Measurements from ENCODE around the gene AGPAT3.

The AGPAT3 gene

GRCh38 chr21:43997766-43998742 is 133.0 kb downstream of the AGPAT3 start:
- no peak for DNase-seq (ENCODE audit: low read depth)

- no peak for DNase-seq (ENCODE audit: low read depth)
Measured at GRCh38 chr21:44000360-44000759, 135.3 kb downstream of the AGPAT3 start.

DNA sequence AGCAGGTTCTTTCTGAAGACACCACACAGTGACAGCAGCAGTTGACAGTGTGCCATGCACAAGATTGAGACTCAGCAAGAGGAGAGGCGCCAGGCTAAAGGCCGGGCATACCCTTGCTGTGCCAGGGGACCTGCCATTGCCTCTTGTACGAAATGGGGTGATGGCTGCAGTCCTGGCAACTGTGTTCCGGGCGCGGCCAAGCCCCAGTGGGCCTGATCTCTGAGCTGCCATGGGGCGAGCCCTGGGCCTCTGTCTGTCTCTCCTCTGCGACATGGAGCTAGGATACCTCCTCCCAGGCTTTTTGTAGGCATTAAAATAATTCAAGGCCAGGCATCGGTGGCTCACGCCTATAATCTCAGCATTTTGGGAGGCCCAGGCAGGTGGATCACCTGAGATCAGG is 137.5 kb downstream of the AGPAT3 start:
- DNase-seq (ENCODE audit: low read depth) = no peak

- DNase-seq (ENCODE audit: low read depth) = no peak
Measured at GRCh38 chr21:44003307-44003966, 138.4 kb downstream of the AGPAT3 start.

GRCh38 chr21:44005071-44005470 is 140.0 kb downstream of the AGPAT3 start:
- no peak for DNase-seq (ENCODE audit: low read depth)

GRCh38 chr21:44005593-44005992 is 140.6 kb downstream of the AGPAT3 start:
- DNase-seq (ENCODE audit: low read depth) = no peak

DNA sequence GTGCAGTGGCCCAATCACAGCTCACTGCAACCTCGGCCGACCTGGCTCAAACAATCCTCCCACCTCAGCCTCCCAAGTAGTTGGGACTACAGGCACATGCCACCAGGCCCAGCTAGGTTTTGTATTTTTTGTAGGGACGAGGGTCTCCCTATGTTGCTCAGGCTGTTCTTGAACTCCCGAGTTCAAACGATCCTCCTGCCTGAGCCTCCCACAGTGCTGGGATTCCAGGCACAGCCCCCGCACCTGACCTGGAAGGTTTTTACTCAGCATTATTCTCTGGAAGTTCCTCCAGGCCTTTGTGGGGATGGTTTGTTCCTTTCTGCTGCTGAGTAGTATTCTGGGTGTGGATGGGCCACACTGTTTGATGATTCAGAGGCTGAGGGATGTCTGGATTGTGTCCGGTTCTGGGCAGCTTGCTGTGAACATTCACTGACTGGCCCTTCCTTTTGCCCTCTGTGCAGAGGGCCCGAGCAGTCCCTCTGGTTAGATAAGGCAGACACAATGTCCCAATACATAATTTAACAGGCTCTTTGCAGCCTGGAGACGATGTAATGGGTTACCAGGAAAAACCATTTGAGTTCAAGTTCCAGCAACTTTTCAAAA is 141.1 kb downstream of the AGPAT3 start:
- DNase-seq (ENCODE audit: low read depth) = peak; percentile 91

DNA sequence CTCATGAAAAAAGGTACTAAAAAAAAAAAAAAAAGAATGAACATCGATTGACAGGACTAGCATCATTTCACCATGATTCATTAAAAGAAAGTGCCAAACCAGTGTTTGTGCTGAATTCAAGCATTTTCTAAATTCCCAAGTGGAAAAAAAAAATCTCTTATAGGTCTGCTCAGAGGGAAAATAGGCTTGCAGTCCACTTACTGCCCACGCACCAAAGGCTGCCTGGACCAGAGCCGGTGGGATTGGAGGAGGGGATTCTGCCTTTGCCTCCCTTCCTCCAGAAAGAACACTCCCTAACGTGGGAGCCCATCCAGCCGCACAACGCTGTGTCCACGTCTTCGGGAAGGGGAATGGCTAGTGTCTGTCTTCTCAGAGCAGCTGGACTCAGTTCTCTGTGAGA is 141.6 kb downstream of the AGPAT3 start:
- DNase-seq (ENCODE audit: low read depth) = peak; percentile 38

- no peak for DNase-seq (ENCODE audit: low read depth)
Measured at GRCh38 chr21:44010429-44010828, 145.4 kb downstream of the AGPAT3 start.

DNA sequence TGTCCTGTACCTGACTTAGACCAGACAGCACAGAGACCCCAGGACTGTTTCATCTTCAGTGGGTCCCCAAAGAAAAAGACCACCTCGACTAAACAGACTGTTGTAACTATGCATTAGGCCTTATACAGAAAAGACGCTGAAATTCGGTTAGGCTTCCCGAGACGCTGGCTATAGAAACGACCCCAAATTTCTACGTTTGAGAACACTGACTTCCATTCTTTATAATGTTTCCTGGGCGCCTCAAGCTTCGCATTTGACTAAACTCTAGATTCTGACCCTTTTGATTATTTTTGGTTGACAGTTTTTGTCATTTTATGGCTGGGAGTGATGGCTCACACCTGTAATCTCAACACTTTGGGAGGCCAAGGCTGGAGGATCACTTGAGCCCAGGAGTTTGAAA is 146.1 kb downstream of the AGPAT3 start:
- no peak for DNase-seq (ENCODE audit: low read depth)

DNA sequence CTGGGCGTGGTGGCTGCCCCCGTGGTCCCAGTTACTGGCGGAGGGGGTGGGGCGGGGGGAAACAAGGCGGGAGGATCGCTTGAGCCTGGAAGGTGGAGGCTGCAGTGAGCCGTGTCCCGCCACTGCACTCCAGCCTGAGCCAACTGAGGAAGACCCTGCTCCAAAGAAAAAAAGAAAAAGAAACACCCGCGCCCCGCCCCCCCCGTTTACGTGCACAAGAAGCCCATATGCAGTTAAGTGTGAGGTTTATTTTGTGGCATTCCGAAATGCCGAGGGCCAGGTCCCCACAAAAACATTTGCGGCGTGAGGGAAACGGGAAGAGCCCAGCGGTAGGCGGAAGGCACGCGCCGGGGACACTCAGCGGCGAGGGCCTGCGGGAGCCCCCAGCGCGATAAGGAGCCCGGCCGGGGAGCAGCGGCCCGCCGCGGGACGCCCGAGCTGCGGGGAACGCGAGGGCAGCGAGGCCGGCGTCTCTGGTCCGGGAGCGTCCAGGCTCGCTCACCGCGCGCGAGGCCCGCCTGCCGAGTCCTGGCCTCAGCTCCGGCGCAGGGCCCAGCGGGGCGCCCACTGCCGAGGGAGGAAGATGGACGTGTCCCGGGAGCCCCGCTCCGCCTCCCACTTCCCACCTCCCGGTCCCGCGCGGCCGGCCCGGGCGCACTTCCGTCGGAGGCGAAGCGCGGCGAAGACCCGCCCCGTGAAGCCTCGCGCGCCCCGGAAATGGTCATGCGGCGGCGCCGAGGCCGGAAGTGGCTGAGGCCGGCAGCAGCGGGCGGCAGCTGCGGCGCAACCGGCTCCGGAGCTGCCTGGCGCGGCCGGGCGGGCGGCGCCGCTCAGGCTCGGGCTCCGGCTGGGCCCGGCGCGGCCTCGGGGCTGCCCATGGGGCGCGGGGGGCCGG is 146.8 kb downstream of the AGPAT3 start, which contains the start of gene TRAPPC10:
Gene TRAPPC10 (plus strand): TSS at position 731 of the 895 bp plus-strand sequence. CDS start 185 bp downstream, outside the sequence.
- DNase-seq (ENCODE audit: low read depth) = peak; percentile 77

- DNase-seq (ENCODE audit: low read depth) = no peak
Measured at GRCh38 chr21:44012474-44013379, 147.7 kb downstream of the AGPAT3 start.

- no peak for DNase-seq (ENCODE audit: low read depth)
Measured at GRCh38 chr21:44013380-44014088, 148.5 kb downstream of the AGPAT3 start.

- DNase-seq (ENCODE audit: low read depth) = no peak
Measured at GRCh38 chr21:44017601-44018000, 152.6 kb downstream of the AGPAT3 start.

DNA sequence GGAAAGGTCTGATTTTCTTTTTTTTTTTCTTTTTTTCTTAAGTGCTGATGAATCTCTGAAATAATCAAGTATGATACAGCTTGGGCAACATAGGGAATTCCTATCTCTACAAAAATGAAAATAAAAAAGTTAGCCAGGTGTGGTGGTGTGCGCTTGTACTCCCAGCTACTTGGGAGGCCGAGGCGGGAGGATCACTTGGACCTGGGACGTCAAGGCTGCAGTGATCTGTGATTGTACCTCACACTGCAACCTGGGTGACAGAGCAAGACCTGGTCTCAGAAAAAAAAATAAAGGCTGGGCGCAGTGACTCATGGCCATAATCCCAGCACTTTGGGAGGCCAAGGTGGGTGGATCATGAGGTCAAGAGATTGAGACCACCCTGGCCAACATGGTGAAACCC is 153.1 kb downstream of the AGPAT3 start:
- no peak for DNase-seq (ENCODE audit: low read depth)

- no peak for DNase-seq (ENCODE audit: low read depth)
Measured at GRCh38 chr21:44018813-44019567, 154.0 kb downstream of the AGPAT3 start.

- DNase-seq (ENCODE audit: low read depth) = no peak
Measured at GRCh38 chr21:44019568-44019958, 154.5 kb downstream of the AGPAT3 start.

GRCh38 chr21:44020551-44020950 is 155.5 kb downstream of the AGPAT3 start:
- DNase-seq (ENCODE audit: low read depth) = no peak

GRCh38 chr21:44021064-44021463 is 156.0 kb downstream of the AGPAT3 start:
- no peak for DNase-seq (ENCODE audit: low read depth)

All from stromal cell of bone marrow (primary cell).